Cardiac muscle cell (in vitro differentiated cells and primary cell): ENCODE results near the gene TRIO. TPM values are rescaled to one million over a fixed set of nuclear protein-coding genes. Genes with fewer than 3 reads are reported as not detected.

Source experiments
- DNase-seq, 2 donors: peaks; one replicate each; pipeline versions ENCODE4 v3.0.0 to v3.0.0-alpha.2; 2010 to 2017; ENCODE audit warnings: low read depth in 1 of 2, low spot score in 1 of 2
- H3K27ac ChIP-seq: fragments of 200-600 bp; sonication (generic); 2 replicates; pipeline ENCODE4 v1.5.1; 2016
- H3K27me3 ChIP-seq: fragments of 200-600 bp; sonication (generic); 2 replicates; pipeline ENCODE4 v1.6.0; 2016; ENCODE audit warnings: control low read depth
- H3K36me3 ChIP-seq: fragments of 200-600 bp; sonication (generic); 2 replicates; pipeline ENCODE4 v1.5.1; 2016; ENCODE audit warnings: control low read depth
- H3K4me1 ChIP-seq: fragments of 200-600 bp; sonication (generic); 2 replicates; pipeline ENCODE4 v1.8.1; 2017; ENCODE audit warnings: low read depth, mild to moderate bottlenecking, mixed run types
- H3K4me3 ChIP-seq: fragments of 200-600 bp; sonication (generic); 2 replicates; pipeline ENCODE4 v1.5.1; 2016; ENCODE audit warnings: mild to moderate bottlenecking
- H3K9me3 ChIP-seq: fragments of 200-600 bp; sonication (generic); 2 replicates; pipeline ENCODE4 v1.5.1; 2017; ENCODE audit warnings: low read depth, mild to moderate bottlenecking, control low read depth
- CTCF ChIP-seq: IDR thresholded peaks from 2 replicates; pipeline ENCODE4 v1.5.1; 2012; ENCODE audit warnings: low read depth, mild to moderate bottlenecking, low read length
- polyA plus RNA-seq: library from polyadenylated mRNA; unstranded; fragments of >200 nt; fragmentation: Nextera tagmentation; extraction: Ambion mirVana; gene quantifications from 2 replicates; pipeline ENCODE4 v1.2.1, GENCODE V29; 2016
- total RNA-seq: library from RNA; depleted of rRNA; stranded (reverse); fragments of >200 nt; gene quantifications from 2 replicates; pipeline ENCODE4 v1.2.3, GENCODE V29; 2016

Gene TRIO
- total and polyA plus RNA-seq, 2 experiments from 2014 or later: 15.5 to 104 TPM

- H3K36me3 ChIP-seq: no peaks in the 10 kb centered on the region
- no peaks in the 10 kb centered on the region for H3K9me3 ChIP-seq
- peaks cover 32% of the 10 kb centered on the region for H3K4me1 ChIP-seq
- H3K4me3 ChIP-seq: no peak overlapping the region
- no peak for DNase-seq
- no peak overlapping the region for H3K27ac ChIP-seq
- no peak for TF ChIP-seq CTCF
- H3K27me3 ChIP-seq: no peaks in the 10 kb centered on the region
Measured at GRCh38 chr5:14241141-14241540, 98.0 kb downstream of the TRIO start.

- Histone ChIP-seq H3K36me3 (no peaks in the 10 kb centered on the region), H3K9me3 (no peaks in the 10 kb centered on the region), H3K27me3 (no peaks in the 10 kb centered on the region), H3K4me3 (no peak overlapping the region), H3K27ac (no peak overlapping the region), H3K4me1 (peaks cover 29% of the 10 kb centered on the region)
- TF ChIP-seq CTCF: no peak
- DNase-seq: no peak
Measured at GRCh38 chr5:14242447-14242846, 99.3 kb downstream of the TRIO start.

- no peak overlapping the region for H3K27ac ChIP-seq
- H3K27me3 ChIP-seq: no peaks in the 10 kb centered on the region
- no peak for TF ChIP-seq CTCF
- no peaks in the 10 kb centered on the region for H3K9me3 ChIP-seq
- H3K36me3 ChIP-seq: no peaks in the 10 kb centered on the region
- peaks cover 29% of the 10 kb centered on the region for H3K4me1 ChIP-seq
- no peak for DNase-seq
- H3K4me3 ChIP-seq: no peak overlapping the region
Measured at GRCh38 chr5:14242871-14243383, 99.8 kb downstream of the TRIO start.

- Histone ChIP-seq H3K9me3 (no peaks in the 10 kb centered on the region), H3K27ac (no peak overlapping the region), H3K4me3 (no peak overlapping the region), H3K36me3 (no peaks in the 10 kb centered on the region), H3K27me3 (no peaks in the 10 kb centered on the region), H3K4me1 (peaks cover 29% of the 10 kb centered on the region)
- no peak for DNase-seq
- no peak for TF ChIP-seq CTCF
Measured at GRCh38 chr5:14243766-14244165, 100.6 kb downstream of the TRIO start.

GRCh38 chr5:14244721-14245120 lies 101.6 kb downstream of the TRIO start:
- no peaks in the 10 kb centered on the region for H3K9me3 ChIP-seq
- H3K27me3 ChIP-seq: no peaks in the 10 kb centered on the region
- H3K4me3 ChIP-seq: no peak overlapping the region
- H3K4me1 ChIP-seq: peaks cover 32% of the 10 kb centered on the region
- H3K27ac ChIP-seq: no peak overlapping the region
- TF ChIP-seq CTCF: no peak
- no peaks in the 10 kb centered on the region for H3K36me3 ChIP-seq
- DNase-seq: no peak
